GM12878 (cell line): ENCODE measurements around the gene CENPK.

ENCODE experiments used
- EP300 ChIP-seq, 2 experiments: fragments of 150-350 bp in 1 of 2; IDR thresholded peaks; 2 replicates each; pipeline ENCODE4 v1.6.1; 2011 to 2012; ENCODE audit warnings: low read depth in 2 of 2, low read length in 2 of 2, borderline replicate concordance in 1 of 2, improper control_type of control experiment in 1 of 2, inconsistent platforms in 1 of 2; ENCODE audit not compliant: control insufficient read depth in 1 of 2
- EZH2 ChIP-seq: IDR thresholded peaks from 2 replicates; pipeline ENCODE4 v1.6.1; 2012; ENCODE audit warnings: low read depth, mild to moderate bottlenecking, control low read depth, inconsistent platforms, low read length, borderline replicate concordance; ENCODE audit not compliant: control insufficient read depth
- FOS ChIP-seq: IDR thresholded peaks from 3 replicates; pipeline ENCODE4 v1.6.1; 2011; ENCODE audit warnings: borderline replicate concordance; ENCODE audit not compliant: insufficient read length; ENCODE audit errors: extremely low read depth
- HCFC1 ChIP-seq: fragments of 150-350 bp; IDR thresholded peaks from 2 replicates; pipeline ENCODE4 v1.6.1; 2014; ENCODE audit warnings: low read length
- IKZF2 ChIP-seq, 2 experiments: fragments of 450-650 bp; IDR thresholded peaks; 2 replicates each; pipeline ENCODE4 v1.6.1; 2017; ENCODE audit warnings: mild to moderate bottlenecking in 2 of 2, moderate library complexity in 2 of 2
- POLR2AphosphoS5 ChIP-seq: IDR thresholded peaks from 2 replicates; pipeline ENCODE4 v1.6.1; 2011; ENCODE audit warnings: mild to moderate bottlenecking, low read length, inconsistent platforms
- RAD21 ChIP-seq: IDR thresholded peaks from 2 replicates; pipeline ENCODE4 v1.6.1; 2011; ENCODE audit warnings: mild to moderate bottlenecking, low read depth, low read length, moderate library complexity; ENCODE audit not compliant: insufficient read depth
- SREBF1 ChIP-seq: IDR thresholded peaks from 2 replicates; pipeline ENCODE4 v1.6.1; 2012; ENCODE audit warnings: mild to moderate bottlenecking, low read length
- SRF ChIP-seq, 2 experiments: IDR thresholded peaks; 2 replicates each; pipeline ENCODE4 v1.6.1; 2011; ENCODE audit warnings: low read depth in 2 of 2, low read length in 2 of 2, mild to moderate bottlenecking in 1 of 2, moderate library complexity in 1 of 2
- TCF12 ChIP-seq: IDR thresholded peaks from 2 replicates; pipeline ENCODE4 v1.6.1; 2011; ENCODE audit warnings: low read depth, mild to moderate bottlenecking, low read length
- TF ChIP-seq, protein P1 (sequence below), 3 experiments: IDR thresholded peaks in 2 of 3; conservative IDR thresholded peaks in 1 of 3; 2 replicates each; pipeline ENCODE4 v1.5.1; 2011; ENCODE audit warnings: low read depth in 3 of 3, low read length in 3 of 3, mild to moderate bottlenecking in 3 of 3, control low read depth in 2 of 3, moderate library complexity in 2 of 3, inconsistent platforms in 1 of 3, mixed read lengths in 1 of 3; ENCODE audit not compliant: control insufficient read depth in 2 of 3, insufficient read depth in 1 of 3; ENCODE audit errors: extremely low read depth in 1 of 3
- TF ChIP-seq, protein P2 (sequence below): IDR thresholded peaks from 2 replicates; pipeline ENCODE4 v1.6.1; 2011; ENCODE audit warnings: borderline replicate concordance, low read depth, mild to moderate bottlenecking, moderate library complexity, mixed read lengths, low read length; ENCODE audit not compliant: insufficient read depth; ENCODE audit errors: extremely low read length
- TF ChIP-seq, protein P3 (sequence below): IDR thresholded peaks from 2 replicates; pipeline ENCODE4 v1.6.1; 2012; ENCODE audit warnings: mild to moderate bottlenecking, low read depth, low read length
- TF ChIP-seq, protein P4 (sequence below): IDR thresholded peaks from 2 replicates; pipeline ENCODE4 v1.6.1; 2011; ENCODE audit warnings: low read depth, low read length, improper control_type of control experiment, borderline replicate concordance

DNA sequence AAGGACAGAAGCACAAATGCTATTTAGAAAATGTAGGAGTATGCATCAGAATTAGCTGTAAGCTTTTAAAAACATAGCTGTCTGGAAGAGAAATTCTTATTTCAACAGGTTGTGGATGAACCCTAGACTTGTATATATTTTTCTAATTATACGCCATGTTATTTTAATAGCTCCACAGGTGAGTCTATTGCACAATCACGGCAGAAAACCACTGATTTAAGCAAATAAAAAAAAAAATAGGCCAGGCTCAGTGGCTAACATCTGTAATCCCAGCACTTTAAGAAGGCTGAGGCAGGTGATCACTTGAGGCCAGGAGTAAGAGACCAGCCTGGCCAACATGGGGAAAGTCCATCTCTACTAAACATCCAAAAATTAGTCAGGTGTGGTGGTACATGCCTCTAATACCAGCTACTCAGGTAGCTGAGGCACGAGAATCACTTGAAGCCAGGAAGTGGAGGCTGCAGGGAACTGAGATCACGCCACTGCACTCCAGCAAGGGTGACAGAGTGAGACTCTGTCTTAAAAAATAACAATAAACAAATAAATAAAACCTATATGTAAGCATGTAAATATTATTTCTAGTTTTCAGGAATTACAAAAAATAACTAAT is 49.4 kb upstream of the CENPK start:
- TF ChIP-seq, protein P1, sequence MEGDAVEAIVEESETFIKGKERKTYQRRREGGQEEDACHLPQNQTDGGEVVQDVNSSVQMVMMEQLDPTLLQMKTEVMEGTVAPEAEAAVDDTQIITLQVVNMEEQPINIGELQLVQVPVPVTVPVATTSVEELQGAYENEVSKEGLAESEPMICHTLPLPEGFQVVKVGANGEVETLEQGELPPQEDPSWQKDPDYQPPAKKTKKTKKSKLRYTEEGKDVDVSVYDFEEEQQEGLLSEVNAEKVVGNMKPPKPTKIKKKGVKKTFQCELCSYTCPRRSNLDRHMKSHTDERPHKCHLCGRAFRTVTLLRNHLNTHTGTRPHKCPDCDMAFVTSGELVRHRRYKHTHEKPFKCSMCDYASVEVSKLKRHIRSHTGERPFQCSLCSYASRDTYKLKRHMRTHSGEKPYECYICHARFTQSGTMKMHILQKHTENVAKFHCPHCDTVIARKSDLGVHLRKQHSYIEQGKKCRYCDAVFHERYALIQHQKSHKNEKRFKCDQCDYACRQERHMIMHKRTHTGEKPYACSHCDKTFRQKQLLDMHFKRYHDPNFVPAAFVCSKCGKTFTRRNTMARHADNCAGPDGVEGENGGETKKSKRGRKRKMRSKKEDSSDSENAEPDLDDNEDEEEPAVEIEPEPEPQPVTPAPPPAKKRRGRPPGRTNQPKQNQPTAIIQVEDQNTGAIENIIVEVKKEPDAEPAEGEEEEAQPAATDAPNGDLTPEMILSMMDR (IDR thresholded peaks at IDR 0.05 in 2 of 3, conservative IDR thresholded peaks at IDR 0.05 in 1 of 3; ENCODE audit: control insufficient read depth in 2 of 3, extremely low read depth in 1 of 3, insufficient read depth in 1 of 3, low read depth in 3 of 3, low read length in 3 of 3) = no peak
- TF ChIP-seq EZH2 = no peak
- TF ChIP-seq, protein P2, sequence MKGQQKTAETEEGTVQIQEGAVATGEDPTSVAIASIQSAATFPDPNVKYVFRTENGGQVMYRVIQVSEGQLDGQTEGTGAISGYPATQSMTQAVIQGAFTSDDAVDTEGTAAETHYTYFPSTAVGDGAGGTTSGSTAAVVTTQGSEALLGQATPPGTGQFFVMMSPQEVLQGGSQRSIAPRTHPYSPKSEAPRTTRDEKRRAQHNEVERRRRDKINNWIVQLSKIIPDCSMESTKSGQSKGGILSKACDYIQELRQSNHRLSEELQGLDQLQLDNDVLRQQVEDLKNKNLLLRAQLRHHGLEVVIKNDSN = no peak
- no peak for TF ChIP-seq RAD21
- no peak for TF ChIP-seq IKZF2 (IDR thresholded peaks at IDR 0.05)
- TF ChIP-seq SREBF1 = no peak
- TF ChIP-seq SRF (IDR thresholded peaks at IDR 0.05; ENCODE audit: low read depth in 2 of 2, low read length in 2 of 2) = no peak
- no peak for TF ChIP-seq EP300 (IDR thresholded peaks at IDR 0.05; ENCODE audit: borderline replicate concordance in 1 of 2, control insufficient read depth in 1 of 2, low read depth in 2 of 2, low read length in 2 of 2)
- TF ChIP-seq POLR2AphosphoS5 = no peak
- TF ChIP-seq FOS = no peak
- TF ChIP-seq, protein P3, sequence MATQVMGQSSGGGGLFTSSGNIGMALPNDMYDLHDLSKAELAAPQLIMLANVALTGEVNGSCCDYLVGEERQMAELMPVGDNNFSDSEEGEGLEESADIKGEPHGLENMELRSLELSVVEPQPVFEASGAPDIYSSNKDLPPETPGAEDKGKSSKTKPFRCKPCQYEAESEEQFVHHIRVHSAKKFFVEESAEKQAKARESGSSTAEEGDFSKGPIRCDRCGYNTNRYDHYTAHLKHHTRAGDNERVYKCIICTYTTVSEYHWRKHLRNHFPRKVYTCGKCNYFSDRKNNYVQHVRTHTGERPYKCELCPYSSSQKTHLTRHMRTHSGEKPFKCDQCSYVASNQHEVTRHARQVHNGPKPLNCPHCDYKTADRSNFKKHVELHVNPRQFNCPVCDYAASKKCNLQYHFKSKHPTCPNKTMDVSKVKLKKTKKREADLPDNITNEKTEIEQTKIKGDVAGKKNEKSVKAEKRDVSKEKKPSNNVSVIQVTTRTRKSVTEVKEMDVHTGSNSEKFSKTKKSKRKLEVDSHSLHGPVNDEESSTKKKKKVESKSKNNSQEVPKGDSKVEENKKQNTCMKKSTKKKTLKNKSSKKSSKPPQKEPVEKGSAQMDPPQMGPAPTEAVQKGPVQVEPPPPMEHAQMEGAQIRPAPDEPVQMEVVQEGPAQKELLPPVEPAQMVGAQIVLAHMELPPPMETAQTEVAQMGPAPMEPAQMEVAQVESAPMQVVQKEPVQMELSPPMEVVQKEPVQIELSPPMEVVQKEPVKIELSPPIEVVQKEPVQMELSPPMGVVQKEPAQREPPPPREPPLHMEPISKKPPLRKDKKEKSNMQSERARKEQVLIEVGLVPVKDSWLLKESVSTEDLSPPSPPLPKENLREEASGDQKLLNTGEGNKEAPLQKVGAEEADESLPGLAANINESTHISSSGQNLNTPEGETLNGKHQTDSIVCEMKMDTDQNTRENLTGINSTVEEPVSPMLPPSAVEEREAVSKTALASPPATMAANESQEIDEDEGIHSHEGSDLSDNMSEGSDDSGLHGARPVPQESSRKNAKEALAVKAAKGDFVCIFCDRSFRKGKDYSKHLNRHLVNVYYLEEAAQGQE = no peak
- no peak for TF ChIP-seq TCF12
- no peak for TF ChIP-seq HCFC1
- TF ChIP-seq, protein P4, sequence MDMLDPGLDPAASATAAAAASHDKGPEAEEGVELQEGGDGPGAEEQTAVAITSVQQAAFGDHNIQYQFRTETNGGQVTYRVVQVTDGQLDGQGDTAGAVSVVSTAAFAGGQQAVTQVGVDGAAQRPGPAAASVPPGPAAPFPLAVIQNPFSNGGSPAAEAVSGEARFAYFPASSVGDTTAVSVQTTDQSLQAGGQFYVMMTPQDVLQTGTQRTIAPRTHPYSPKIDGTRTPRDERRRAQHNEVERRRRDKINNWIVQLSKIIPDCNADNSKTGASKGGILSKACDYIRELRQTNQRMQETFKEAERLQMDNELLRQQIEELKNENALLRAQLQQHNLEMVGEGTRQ = no peak
